ENCODE results near the gene SLK. TPM values are rescaled to one million over a fixed set of nuclear protein-coding genes. Genes with fewer than 3 reads are reported as not detected.

Gene SLK
- total RNA-seq, 2 experiments from 2014 or later: 20.5 to 20.8 TPM

- no peaks in the 10 kb centered on the region for H3K9me3 Mint-ChIP-seq
- H3K27me3 Mint-ChIP-seq: no peaks in the 10 kb centered on the region
- ATAC-seq (ENCODE audit: poor library complexity): no peak
Measured at GRCh38 chr10:104066945-104067344, 100.0 kb downstream of the SLK start.

GRCh38 chr10:104067525-104067924, 100.6 kb downstream of the SLK start:
- Histone ChIP-seq H3K27ac (ENCODE audit: low read depth in 1 of 2, low read length in 2 of 2) (no peak overlapping the region), H3K36me3 (ENCODE audit: insufficient read depth, low read length) (no peaks in the 10 kb centered on the region), H3K4me3 (ENCODE audit: low read length) (no peak overlapping the region), H3K9me3 (ENCODE audit: control insufficient read depth in 1 of 2, insufficient read depth in 1 of 2, low read length in 2 of 2) (no peaks in the 10 kb centered on the region), H3K27me3 (ENCODE audit: control insufficient read depth in 1 of 2, insufficient read depth in 2 of 2, low read length in 2 of 2) (no peaks in the 10 kb centered on the region), H3K4me1 (ENCODE audit: insufficient read depth, low read length) (peaks cover 2% of the 10 kb centered on the region)
- H3K36me3 Mint-ChIP-seq (ENCODE audit: low read depth): no peaks in the 10 kb centered on the region
- no peak overlapping the region for H3K4me3 Mint-ChIP-seq
- POLR2A ChIA-PET: no interaction called here
- no peaks in the 10 kb centered on the region for H3K9me3 Mint-ChIP-seq
- no peak overlapping the region for H3K27ac Mint-ChIP-seq
- ATAC-seq (ENCODE audit: poor library complexity): no peak
- no peak for DNase-seq
- CTCF ChIA-PET: no interaction called here
- H3K27me3 Mint-ChIP-seq: no peaks in the 10 kb centered on the region
- intact Hi-C loops (cut with DNase I, micrococcal nuclease): no loop called here
- no peaks in the 10 kb centered on the region for H3K4me1 Mint-ChIP-seq (ENCODE audit: low read depth)
- TF ChIP-seq CTCF (IDR thresholded peaks at IDR 0.05): no peak

More at GRCh38 chr10:104066945-104067344, 100.0 kb downstream of the SLK start:
- intact Hi-C loops (cut with DNase I, micrococcal nuclease): no loop called here
- no peak overlapping the region for H3K27ac ChIP-seq (ENCODE audit: low read depth in 1 of 2, low read length in 2 of 2)
- CTCF ChIA-PET: interaction anchor here (0.6 kb wide), 1 partner anchor 12 kb away, joined by 4 read pairs; no protein-coding TSS in a partner anchor
- no peaks in the 10 kb centered on the region for H3K36me3 ChIP-seq (ENCODE audit: insufficient read depth, low read length)
- Mint-ChIP-seq H3K36me3 (ENCODE audit: low read depth) (no peaks in the 10 kb centered on the region), H3K27ac (no peak overlapping the region), H3K4me3 (no peak overlapping the region), H3K4me1 (ENCODE audit: low read depth) (no peaks in the 10 kb centered on the region)
- no peaks in the 10 kb centered on the region for H3K27me3 ChIP-seq (ENCODE audit: control insufficient read depth in 1 of 2, insufficient read depth in 2 of 2, low read length in 2 of 2)
- POLR2A ChIA-PET: no interaction called here
- H3K4me3 ChIP-seq (ENCODE audit: low read length): no peak overlapping the region
- DNase-seq: no peak
- TF ChIP-seq CTCF (IDR thresholded peaks at IDR 0.05): no peak
- H3K4me1 ChIP-seq (ENCODE audit: insufficient read depth, low read length): no peaks in the 10 kb centered on the region
- H3K9me3 ChIP-seq (ENCODE audit: control insufficient read depth in 1 of 2, insufficient read depth in 1 of 2, low read length in 2 of 2): no peaks in the 10 kb centered on the region

- Histone ChIP-seq H3K27me3 (ENCODE audit: control insufficient read depth in 1 of 2, insufficient read depth in 2 of 2, low read length in 2 of 2) (no peaks in the 10 kb centered on the region), H3K4me3 (ENCODE audit: low read length) (no peak overlapping the region), H3K27ac (ENCODE audit: low read depth in 1 of 2, low read length in 2 of 2) (no peak overlapping the region), H3K36me3 (ENCODE audit: insufficient read depth, low read length) (no peaks in the 10 kb centered on the region), H3K9me3 (ENCODE audit: control insufficient read depth in 1 of 2, insufficient read depth in 1 of 2, low read length in 2 of 2) (no peaks in the 10 kb centered on the region), H3K4me1 (ENCODE audit: insufficient read depth, low read length) (peaks cover 2% of the 10 kb centered on the region)
- no peak overlapping the region for H3K4me3 Mint-ChIP-seq
- H3K27ac Mint-ChIP-seq: no peak overlapping the region
- no peaks in the 10 kb centered on the region for H3K36me3 Mint-ChIP-seq (ENCODE audit: low read depth)
- intact Hi-C loops (cut with DNase I, micrococcal nuclease): no loop called here
- DNase-seq (no peak), ATAC-seq (ENCODE audit: poor library complexity) (no peak)
- POLR2A ChIA-PET: no interaction called here
- no peaks in the 10 kb centered on the region for H3K9me3 Mint-ChIP-seq
- TF ChIP-seq CTCF (IDR thresholded peaks at IDR 0.05): no peak
- no peaks in the 10 kb centered on the region for H3K27me3 Mint-ChIP-seq
- CTCF ChIA-PET: no interaction called here
- no peaks in the 10 kb centered on the region for H3K4me1 Mint-ChIP-seq (ENCODE audit: low read depth)
Measured at GRCh38 chr10:104069613-104070012, 102.7 kb downstream of the SLK start.
